Astrocyte of the hippocampus (primary cell): ENCODE results near the gene SNX18.
A peak's percentile ranks its signal among the peaks of the same experiment; 100 is the strongest.

ENCODE experiments used
- DNase-seq: peaks from one replicate; pipeline ENCODE4 v3.0.0; 2011; ENCODE audit warnings: low read depth, low spot score

The SNX18 gene

DNA sequence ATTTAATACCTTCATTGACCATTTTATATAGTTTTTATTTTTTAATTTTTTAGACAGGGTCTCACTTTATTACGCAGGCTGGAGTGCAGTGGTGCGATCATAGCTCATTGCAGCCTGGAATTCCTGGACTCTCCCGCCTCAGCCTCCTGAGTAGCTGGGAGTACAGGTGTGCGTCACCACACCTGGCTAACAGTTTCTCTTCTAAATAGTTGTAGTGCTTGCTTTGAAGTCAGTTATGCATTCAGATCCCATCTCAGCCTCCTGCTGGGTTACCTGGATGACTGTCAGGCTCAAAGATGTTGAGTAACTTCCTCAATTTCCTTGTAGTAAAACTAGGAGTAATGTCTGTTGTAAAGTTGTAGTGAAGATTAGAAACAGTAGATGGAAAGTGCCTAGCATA is 21.4 kb downstream of the SNX18 start:
- no peak for DNase-seq

DNA sequence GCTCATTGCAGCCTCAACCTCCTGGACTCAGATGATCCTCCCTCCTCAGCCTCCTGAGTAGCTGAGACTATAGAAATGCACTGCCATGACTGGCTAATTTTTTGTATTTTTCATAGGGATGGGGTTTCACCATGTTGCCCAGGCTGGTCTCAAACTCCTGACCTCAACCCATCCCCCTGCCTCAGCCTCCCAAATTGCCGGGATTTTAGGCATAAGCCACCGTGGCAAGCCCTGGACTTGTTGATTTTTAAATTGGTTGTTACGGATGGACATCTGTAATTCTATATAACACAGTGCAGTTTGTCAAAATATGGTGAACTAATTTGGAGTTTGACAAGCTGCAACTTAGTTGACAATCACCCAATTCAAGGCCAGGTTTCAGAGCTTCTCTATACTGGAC is 22.7 kb downstream of the SNX18 start:
- no peak for DNase-seq

DNA sequence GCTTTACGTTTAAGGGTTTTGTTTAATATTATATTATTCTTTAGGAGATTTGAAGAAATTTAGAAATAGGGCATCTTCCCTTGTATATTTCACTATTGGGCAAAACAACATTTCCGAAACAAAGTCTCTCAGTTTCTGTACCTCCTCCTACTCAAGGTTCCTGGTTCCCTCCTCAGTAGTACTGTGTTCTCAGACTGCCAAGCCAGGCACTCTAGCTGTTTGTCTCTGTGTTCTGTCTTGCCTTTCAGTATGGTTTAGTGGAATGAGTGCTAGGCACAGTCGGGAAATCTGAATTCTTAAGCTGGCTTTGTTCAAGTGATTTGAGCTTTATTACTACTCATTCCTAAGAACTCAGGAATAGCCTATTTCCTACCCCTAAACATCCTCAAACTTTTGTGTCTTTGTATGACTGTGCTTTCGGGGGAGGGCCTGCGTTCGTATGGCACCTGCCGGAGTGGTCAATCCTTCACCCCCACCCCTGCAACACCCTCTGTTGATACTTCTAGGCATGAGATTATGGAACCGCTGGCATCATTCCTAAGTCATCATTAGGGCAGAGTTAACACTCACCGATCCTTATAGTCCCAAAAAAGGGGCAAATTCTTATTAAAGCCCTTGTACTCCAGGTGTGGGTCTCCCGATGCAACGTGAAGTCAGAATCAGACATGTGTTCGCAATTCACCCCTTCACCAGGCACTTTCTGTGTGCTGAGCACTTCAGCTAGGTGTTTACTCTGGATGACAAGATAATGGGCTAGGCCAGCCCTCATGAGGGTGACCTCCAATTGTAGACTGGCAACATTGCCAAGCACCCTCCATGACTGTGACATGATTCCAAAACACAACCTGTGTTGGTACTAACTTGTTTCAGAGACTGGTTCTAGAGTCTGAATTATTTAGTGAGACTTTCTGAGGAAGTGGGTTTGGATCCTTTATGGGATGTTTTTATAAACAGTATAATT is 24.5 kb downstream of the SNX18 start:
- DNase-seq, result no peak

DNA sequence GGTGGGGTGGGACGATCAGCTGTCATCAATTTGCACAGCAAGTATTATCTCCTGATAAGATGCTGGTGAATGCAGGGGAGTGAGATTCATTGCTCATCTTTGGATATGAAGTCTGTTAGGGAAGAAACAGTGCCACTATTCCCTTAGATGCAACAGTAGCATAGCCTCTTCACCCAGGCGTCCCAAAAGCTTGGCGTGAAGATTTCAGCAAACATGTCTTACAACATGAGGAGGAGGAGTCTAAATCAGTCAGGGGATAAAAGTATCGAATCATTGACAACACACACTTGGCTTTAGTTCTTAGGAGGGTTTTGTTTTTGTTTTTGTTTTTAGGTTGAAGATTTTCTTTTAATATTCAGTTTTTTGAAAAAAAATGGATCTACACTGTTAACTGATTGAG is 26.5 kb downstream of the SNX18 start:
- no peak for DNase-seq

DNA sequence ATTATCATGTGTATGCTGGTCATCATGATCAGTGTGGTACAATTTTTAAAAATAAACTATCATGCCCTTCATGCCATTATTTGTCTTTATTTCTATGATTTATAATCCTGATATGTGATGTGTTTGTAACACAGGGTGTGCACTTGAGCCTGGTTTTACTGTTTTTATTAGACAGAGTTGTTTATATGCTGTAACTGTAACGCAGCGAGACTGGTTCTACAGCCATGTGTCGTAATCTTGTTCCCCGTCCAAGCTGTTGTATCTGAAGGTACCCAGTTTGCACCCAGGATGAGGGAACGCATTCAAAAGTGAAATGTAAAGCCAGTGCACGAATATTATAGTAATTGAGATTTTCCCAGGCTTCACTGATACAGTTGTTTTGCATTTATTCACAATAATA is 28.2 kb downstream of the SNX18 start:
- no peak for DNase-seq

DNA sequence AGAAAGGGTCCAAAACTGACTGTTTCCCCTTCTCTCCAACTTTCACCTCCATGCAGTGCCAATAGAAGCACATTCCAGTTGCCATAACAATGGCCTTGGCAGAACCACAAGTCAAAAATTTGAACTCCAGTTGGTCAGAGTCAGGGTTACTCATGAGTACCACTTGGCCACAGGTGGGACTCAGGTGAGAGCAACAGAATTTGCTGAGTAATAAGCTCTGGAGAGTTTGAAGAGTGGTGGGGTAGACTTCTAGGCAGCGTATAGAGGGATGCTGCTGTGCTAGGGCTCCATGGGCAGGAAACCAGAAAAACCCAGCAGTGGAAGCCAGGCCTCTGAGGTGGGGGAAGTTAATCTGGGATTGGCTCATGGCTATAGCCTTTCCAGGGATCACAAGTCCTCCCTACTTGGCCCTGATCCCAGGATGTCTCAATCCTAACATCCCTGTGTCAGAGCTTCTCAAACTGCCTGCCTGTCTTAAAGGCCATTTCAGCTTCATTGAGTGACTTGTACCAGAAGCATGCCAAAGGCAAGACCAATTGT is 30.2 kb downstream of the SNX18 start:
- DNase-seq, result no peak

DNA sequence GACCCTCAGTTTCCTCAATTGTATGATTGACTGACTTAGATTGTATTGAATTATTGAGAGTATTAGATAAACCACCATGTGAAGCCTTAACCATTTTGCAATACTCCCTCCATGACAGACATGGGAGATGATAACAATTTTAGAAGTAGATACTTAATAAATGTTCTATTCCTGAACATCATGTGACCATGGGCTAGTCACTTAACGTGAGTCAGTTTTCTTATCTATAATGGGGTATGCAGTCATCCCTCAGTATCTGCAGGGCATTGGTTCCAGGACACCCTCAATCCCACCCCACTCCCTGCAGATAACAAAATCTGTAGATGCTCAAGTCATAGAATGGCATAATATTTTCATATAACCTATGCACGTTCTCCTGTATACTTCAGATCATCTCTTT is 31.0 kb downstream of the SNX18 start:
- DNase-seq, result no peak

DNA sequence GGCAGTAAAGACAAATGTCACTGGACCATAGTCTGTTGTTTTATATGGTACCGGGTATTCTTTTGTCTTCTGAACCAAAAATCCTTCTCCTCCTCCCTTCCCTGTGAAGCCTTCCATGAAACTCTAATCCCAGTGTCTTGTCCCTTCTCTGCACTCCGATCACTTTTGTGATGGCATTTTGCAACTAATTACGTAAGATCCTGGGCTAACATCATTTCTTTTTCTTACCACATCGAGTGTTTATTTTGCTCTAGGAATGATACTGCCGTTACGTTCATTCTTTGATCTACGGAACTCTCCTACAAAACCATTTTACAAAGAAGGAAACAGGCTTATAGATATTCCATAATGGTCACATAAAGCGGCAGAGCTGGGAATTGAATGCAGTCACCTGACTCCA is 33.7 kb downstream of the SNX18 start:
- DNase-seq, result no peak

DNA sequence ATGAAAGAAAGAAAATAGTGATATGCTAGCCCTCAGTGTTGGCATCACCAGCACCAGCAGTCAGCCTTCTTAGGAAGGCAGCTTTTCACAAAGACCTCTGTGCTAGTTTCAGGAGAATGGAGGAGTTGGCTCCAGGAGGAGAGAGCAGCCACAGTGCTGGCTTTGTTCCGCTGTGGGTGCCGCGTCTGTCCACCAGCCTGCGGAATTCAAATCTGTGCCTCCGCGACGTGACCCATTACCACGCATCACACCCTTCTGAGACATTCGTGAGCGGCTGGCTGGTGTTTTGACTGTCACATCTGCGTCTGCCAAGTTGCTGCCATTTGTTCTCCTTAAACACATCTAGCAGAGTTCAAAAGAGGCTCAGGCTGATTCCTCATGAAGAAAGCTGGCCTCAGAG is 34.4 kb downstream of the SNX18 start:
- peak; percentile 41 for DNase-seq

DNA sequence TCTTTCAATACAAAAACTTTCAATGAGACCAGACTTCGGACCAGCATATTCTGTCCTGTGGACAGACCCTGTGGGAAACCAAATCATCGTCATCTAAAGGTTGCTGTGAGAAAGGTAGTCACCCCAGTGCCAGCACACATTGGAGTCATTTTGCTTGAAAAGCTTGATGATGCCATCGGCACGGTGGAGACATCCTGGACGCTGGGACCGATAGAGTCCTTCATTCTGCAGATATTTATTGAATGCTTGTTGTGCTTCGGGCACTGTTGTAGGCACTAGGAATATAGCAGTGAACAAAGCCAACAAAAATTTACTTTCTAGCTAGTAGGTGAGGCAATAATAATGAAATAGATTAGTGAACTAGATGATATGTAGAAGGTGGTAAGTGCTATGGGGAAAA is 34.9 kb downstream of the SNX18 start:
- no peak for DNase-seq

DNA sequence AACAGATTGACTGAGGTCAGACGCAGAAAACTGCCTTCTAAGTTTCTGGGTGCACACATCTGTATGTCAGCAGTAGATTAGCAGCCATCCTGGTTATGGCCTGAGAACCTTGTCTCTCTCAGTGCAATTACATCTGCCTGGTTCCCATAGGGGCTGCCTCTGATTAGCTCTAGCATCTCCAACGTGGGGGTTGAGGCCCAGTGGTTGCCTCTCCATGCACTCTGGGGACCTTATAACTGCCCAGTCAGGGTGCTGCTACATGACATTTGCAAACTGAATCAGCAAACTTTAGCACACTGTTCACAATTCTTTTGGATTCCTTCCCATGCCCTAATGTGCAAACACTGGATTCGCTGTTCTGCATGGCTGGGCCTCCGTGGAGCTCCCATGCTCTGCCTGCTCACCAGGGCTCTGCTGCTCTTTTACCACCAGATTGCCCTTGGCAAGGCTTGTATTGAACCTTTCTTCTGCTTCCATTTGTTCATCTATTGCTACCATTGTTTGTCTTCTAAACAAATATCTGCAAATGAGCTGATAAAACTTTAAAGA is 36.2 kb downstream of the SNX18 start:
- DNase-seq, result peak; percentile 41

DNA sequence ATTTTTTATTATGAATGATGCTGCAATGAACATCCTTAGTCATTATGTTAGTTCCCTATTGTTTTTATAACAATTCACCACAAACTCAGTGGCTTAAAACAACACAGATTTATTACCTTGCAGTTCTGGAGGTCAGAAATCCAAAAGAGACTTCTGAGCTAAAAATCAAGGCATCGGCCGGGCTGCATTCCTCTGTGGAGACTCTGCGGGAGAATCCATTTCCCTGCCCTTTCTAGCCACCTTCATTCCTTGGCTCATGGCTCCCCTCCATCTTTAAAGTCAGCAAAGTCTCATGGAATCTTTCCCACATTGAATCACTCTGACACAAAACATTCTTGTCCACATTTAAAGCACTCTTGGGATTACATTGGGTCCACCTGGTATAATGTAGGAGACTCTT is 38.6 kb downstream of the SNX18 start:
- DNase-seq, result peak; percentile 49

DNA sequence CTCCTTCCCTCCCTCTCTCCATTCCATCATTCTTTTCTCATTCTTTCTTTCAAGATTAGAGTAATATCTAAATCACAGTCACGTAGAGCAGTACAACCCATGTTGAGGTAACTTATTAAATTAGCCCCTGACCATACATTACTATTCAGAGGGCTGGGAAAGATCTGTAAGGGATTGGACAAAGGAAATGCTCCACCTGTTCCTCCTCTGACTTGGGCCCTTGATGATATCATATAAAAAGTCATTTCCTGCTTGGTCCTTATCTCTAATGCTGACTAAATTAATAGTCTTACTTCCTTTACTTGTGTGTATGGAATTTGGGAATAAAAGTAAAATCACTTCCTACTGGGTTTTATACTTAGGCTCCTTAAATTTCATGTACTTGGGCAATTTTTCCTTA is 40.8 kb downstream of the SNX18 start:
- DNase-seq, result no peak

DNA sequence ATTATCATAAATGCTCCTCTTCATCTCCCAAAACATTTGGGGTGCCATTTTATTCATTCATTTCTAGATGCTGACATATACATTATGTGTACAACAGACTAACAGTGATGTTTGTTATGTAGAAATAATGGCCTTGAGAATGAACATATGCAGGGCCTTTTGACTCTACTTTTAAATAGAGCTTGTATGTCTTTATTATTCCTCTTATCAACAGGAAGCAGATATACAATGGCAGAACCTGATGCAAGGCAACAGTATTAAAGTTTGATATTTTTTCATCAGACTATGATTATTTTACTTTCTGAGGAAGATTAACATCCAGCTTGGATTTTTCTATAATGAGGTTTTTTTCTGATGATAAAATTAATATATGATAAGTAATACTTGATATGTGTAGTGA is 44.1 kb downstream of the SNX18 start:
- no peak for DNase-seq

DNA sequence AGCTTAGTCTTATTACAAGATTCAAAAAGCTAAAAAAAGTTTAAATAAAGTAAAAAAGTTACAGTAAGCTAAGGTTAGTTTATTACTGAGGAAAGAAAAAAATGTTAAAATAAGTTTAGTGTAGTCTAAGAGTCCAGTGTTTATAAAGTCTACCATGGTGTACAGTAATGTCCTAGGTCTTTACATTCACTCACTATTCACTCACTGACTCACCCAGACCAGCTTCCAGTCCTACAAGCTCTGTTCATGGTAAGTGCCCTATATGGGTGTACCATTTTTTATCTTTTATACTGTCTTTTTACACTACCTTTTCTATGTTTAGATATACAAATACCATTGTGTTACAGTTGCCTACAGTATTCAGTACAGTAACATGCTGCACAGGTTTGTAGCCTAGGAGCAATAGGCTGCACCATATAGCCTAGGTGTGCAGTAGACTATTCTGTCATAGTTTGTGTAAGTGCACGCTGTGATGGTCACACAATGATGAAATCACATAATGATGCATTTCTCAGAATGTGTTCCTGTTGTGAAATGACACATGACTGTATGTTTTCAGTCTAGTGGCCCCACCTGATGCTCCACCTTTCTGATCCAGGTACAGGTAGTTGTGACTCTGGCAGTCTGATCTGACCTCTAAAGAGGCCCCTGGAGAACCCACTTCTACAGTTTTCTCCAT is 45.7 kb downstream of the SNX18 start:
- no peak for DNase-seq

DNA sequence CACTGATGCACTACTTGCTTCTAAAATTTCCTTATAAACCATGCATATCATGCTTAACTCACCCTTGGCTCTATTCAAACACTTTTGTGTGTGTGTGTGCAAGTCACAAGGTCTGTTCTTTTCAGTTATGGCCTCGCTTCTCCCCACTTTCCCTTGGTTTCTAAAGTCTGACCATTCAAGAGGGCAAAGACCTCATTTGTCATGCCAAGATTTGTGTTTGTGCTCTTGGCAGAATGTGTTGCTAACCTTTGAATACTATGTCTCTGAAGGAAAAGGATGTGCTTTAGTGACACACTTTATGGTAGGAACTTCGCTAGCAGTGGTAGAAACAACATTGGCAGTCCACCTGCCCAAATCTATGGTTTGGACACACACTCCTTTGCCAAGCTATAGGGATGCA is 50.4 kb downstream of the SNX18 start:
- DNase-seq, result no peak

DNA sequence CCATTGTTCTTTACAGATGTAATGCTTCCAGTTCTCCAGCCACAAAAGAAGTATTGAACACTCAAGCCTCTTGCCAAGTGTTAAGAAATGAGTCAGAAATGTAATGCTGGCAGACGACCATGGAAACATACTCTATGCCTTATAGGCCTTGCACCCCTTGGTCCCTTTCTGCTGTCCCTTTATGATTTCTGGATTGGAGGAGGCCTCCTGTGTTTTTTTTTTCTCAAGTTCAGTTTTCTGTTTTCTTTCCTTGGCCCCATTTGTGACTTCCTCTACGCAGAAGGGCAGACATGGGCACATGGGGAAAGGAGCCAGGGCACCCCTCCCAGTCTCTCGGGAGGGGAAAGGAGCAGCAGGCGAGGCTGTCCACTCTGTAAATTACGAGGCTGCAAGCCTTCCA is 53.4 kb downstream of the SNX18 start:
- DNase-seq, result peak; percentile 75

DNA sequence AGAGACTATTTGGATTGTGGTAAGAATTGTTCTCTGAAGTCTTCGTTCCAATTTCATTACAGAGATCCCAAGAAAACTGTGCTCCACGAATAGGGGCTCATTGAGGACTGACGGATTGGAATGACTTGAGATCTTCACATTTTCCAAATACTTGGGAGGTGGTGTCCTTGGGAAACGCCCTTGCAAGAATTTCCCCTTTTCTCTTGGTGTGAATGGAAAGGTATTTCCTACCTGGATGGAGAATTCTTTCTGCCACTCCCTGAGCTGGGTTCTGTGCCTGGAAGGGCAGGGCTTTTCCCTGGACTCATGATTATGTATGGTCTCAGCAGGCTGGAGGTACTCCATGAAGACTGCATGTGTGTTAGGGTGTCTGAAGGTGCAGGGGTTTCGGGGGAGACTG is 53.9 kb downstream of the SNX18 start:
- no peak for DNase-seq

DNA sequence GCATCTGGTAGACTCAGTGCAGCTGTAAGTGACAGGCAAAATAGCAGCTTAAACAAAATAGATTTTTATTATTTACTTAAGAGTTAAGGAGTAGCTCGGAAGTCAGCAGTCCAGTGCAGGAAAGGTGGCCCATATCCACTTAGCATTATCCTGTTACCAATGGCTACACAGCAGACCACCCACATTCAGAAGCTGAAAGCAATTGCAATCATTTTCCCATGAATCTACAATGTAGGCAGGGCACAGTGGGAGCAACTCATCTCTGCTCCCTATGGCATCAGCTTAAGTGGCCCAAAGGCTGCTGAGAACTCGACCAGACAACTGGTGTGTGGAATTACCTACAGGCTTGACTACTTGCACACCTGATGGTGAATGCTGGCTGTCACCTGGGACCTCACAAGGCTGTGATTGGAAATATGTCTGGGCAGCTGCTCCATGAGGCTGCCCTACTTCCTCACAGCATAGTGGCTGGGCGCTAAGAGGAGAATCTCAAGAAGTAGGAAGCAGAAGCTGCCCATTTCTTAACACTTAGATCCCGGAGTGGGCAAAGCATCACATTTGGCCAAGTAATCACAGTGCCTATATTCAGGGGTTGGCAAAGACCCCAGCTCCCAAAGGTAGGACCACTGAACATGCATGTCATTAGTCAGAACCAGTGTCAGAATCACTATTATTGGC is 56.4 kb downstream of the SNX18 start:
- DNase-seq, result no peak

DNA sequence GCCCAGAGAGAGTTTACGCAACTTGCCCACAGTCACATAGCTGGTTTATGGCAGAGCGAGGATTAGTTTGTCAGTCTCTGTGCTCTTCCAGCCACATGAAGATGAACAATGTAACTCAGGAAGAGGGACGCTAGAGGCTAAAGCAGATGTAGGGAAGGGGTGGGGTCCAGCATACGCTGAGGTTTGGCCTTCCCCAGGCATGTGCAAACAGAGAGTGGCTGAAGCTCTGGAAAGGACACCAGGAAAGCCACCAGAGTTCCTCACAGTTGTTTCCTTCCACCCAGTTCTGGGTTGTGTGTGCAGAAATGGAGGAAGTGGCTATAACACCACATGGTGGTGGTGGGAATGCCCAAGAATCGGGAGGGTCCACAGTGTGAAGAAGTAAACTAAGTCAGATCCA is 60.0 kb downstream of the SNX18 start:
- no peak for DNase-seq

DNA sequence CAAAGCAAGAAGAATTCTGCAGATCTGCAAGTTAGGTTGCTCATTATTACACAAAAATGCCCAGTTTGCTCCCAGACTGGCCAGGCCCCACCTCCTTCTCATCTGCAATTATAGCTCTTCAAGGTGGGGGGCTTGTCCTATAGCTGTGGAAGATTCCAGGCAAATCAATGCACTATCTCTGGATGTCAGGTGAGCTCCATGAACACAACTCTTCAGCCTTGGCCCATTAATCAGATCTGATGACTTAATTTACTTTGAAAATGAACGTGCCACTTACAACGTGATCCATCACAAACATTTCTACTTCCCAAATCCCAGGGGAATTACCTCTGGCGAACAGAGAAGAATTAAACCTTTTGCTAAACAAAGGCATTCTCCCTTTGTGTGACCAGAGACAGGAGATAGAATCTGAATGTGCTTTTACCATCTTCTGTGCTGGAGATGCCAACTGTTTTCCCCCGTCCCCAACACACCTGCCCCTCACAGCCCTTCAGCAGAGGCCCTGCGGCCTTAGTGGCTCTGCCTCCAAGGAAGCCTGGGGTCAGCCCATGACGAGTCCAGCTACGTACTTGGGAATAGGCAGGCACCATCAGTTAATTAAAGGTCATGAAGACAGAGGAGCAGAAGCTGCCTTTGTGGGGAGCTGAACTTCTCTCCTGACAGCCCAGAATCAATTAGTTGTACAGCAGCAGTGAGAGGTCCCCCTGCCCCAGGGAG is 60.5 kb downstream of the SNX18 start:
- DNase-seq, result no peak
